K562 (cell line): ENCODE data around the gene ACOD1. TPM values are rescaled to one million over a fixed set of nuclear protein-coding genes. Genes with fewer than 3 reads are reported as not detected.

Source experiments
- ATAC-seq: fragments of 200-7000 bp; cut with Tn5 transposase; 3 replicates; pipeline ENCODE4 v1.9.1; 2020; ENCODE audit warnings: moderate library complexity
- BruUV-seq: library from RNA; stranded (reverse); fragments of 400-500 nt; replicated peaks from 2 replicates; lab custom pipeline; 2021; lab: Mats Ljungman, UMichigan
- CTCF ChIA-PET: fragments of 300-600 bp; formaldehyde crosslinking; extraction: SDS; loops from one replicate; lab custom pipeline; 2021; ENCODE audit warnings: low intra/inter-chr PET ratio; lab: Yijun Ruan, JAX
- POLR2A ChIA-PET: fragments of 300-600, 350-650 bp; sonication (Branson Sonifier 250); formaldehyde crosslinking; extraction: SDS; loops from one replicate; lab custom pipeline; 2021; ENCODE audit warnings: antibody characterized with exemption, inconsistent platforms; lab: Yijun Ruan, JAX
- DNase-seq, 4 experiments: peaks; one replicate each; pipeline versions ENCODE4 v3.0.0 to v3.0.0-alpha.2; 2011 to 2018; ENCODE audit warnings: low spot score in 3 of 4, mixed read lengths in 3 of 4; ENCODE audit errors: extremely low read depth in 1 of 4
- FAIRE-seq: peaks from 2 replicates; lab custom pipeline; 2011; peaks lifted over from hg19 to GRCh38; lab: Jason Lieb, UNC
- H2AFZ ChIP-seq: 2 replicates; pipeline ENCODE4 v1.6.0; 2011; ENCODE audit warnings: low read depth, low read length, control low read depth, inconsistent platforms
- H3K27ac ChIP-seq: fragments of 200-600 bp; 3 replicates; pipeline ENCODE4 v1.8.0; 2011; ENCODE audit warnings: low read depth, mild to moderate bottlenecking, control low read depth, inconsistent platforms, low read length, moderate library complexity, mixed read lengths; ENCODE audit errors: extremely low read depth
- H3K27me3 ChIP-seq, 2 experiments: fragments of 300-600 bp in 1 of 2; 2 replicates in 1 of 2; 3 replicates in 1 of 2; pipeline versions ENCODE4 v1.6.0 to v1.8.0; 2011; ENCODE audit warnings: inconsistent platforms in 2 of 2, low read length in 2 of 2, mild to moderate bottlenecking in 1 of 2, mixed read lengths in 1 of 2, moderate library complexity in 1 of 2; ENCODE audit not compliant: control insufficient read depth in 2 of 2, insufficient read depth in 2 of 2
- H3K36me3 ChIP-seq: fragments of 300-600 bp; 3 replicates; pipeline ENCODE4 v1.8.0; 2011; ENCODE audit warnings: mild to moderate bottlenecking, low read length, inconsistent platforms; ENCODE audit not compliant: control insufficient read depth, insufficient read depth
- H3K4me1 ChIP-seq, 2 experiments: fragments of 200-600 bp in 1 of 2; replicated peaks in 1 of 2; 2 replicates in 1 of 2; 3 replicates in 1 of 2; pipeline versions ENCODE4 v1.5.1 to v1.8.0; 2011; ENCODE audit warnings: inconsistent platforms in 2 of 2, low read length in 2 of 2, mild to moderate bottlenecking in 1 of 2, mixed read lengths in 1 of 2, moderate library complexity in 1 of 2; ENCODE audit not compliant: control insufficient read depth in 2 of 2, insufficient read depth in 2 of 2
- H3K4me2 ChIP-seq: 2 replicates; pipeline ENCODE4 v1.6.1; 2011; ENCODE audit warnings: low read length, control low read depth, inconsistent platforms, mixed read lengths; ENCODE audit not compliant: insufficient read depth
- H3K4me3 ChIP-seq: fragments of 200-600 bp; sonication (generic), shearing (Covaris generic); 2 replicates; pipeline ENCODE4 v1.5.1; 2016; ENCODE audit warnings: control low read depth, inconsistent platforms
- H3K79me2 ChIP-seq: fragments of 200-600 bp; 3 replicates; pipeline ENCODE4 v1.8.0; 2011; ENCODE audit warnings: low read length, inconsistent platforms; ENCODE audit not compliant: control insufficient read depth, insufficient read depth
- H3K9ac ChIP-seq, 2 experiments: 2 replicates each; pipeline versions ENCODE4 v1.6.0 to v1.6.1; 2011; ENCODE audit warnings: low read depth in 2 of 2, low read length in 2 of 2, control low read depth in 1 of 2, inconsistent platforms in 1 of 2, mild to moderate bottlenecking in 1 of 2, mixed read lengths in 1 of 2; ENCODE audit not compliant: insufficient read depth in 1 of 2
- H3K9me1 ChIP-seq: one replicate; pipeline ENCODE4 v1.6.0; 2011; ENCODE audit warnings: inconsistent platforms, mild to moderate bottlenecking, low read length, moderate library complexity; ENCODE audit not compliant: control insufficient read depth, insufficient read depth
- H3K9me3 ChIP-seq: replicated peaks from 2 replicates; pipeline ENCODE4 v1.5.1; 2011; ENCODE audit warnings: low read depth, low read length, inconsistent platforms; ENCODE audit not compliant: control insufficient read depth, insufficient read depth
- H4K20me1 ChIP-seq: replicated peaks from 2 replicates; pipeline ENCODE4 v1.6.1; 2011; ENCODE audit warnings: low read length, inconsistent platforms, mixed read lengths; ENCODE audit not compliant: control insufficient read depth, insufficient read depth
- BHLHE40 ChIP-seq: IDR thresholded peaks from 2 replicates; pipeline ENCODE4 v1.6.1; 2011; ENCODE audit warnings: low read length, improper control_type of control experiment
- GABPB1 ChIP-seq: sonication (generic); formaldehyde crosslinking; IDR thresholded peaks from 2 replicates; pipeline ENCODE4 v1.8.0; 2022; ENCODE audit warnings: mild to moderate bottlenecking, missing genetic modification reagents
- GTF2E2 ChIP-seq: fragments of 200-800 bp; sonication (Bioruptor generic); IDR thresholded peaks from 2 replicates; pipeline ENCODE4 v1.6.1; 2016; ENCODE audit warnings: missing genetic modification characterization, missing compliant biosample characterization
- KAT7 ChIP-seq: sonication (generic); formaldehyde crosslinking; IDR thresholded peaks from 2 replicates; pipeline ENCODE4 v1.8.0; 2022; ENCODE audit warnings: missing genetic modification reagents, mild to moderate bottlenecking, borderline replicate concordance
- MCM3 ChIP-seq: fragments of 450-650 bp; IDR thresholded peaks from 2 replicates; pipeline ENCODE4 v1.6.1; 2016
- MTF1 ChIP-seq: fragments of 250-450 bp; sonication (Bioruptor Pico); IDR thresholded peaks from 2 replicates; pipeline ENCODE4 v1.9.0; 2021; ENCODE audit warnings: moderate library complexity, mild to moderate bottlenecking, inconsistent platforms, borderline replicate concordance
- NRF1 ChIP-seq, 2 experiments: fragments of 450-650 bp; IDR thresholded peaks in 1 of 2; conservative IDR thresholded peaks in 1 of 2; 2 replicates each; pipeline ENCODE4 v1.6.1; 2014; ENCODE audit warnings: mild to moderate bottlenecking in 2 of 2
- PTTG1 ChIP-seq: fragments of 450-650 bp; IDR thresholded peaks from 2 replicates; pipeline ENCODE4 v1.6.1; 2016; ENCODE audit warnings: low read depth, mild to moderate bottlenecking, missing genetic modification characterization, missing compliant biosample characterization
- RBBP5 ChIP-seq: fragments of 200-600 bp; sonication (generic); IDR thresholded peaks from 2 replicates; pipeline ENCODE4 v1.6.1; 2012; ENCODE audit warnings: borderline replicate concordance, mild to moderate bottlenecking, low read length, control low read depth, inconsistent platforms; ENCODE audit not compliant: insufficient read depth, poor library complexity, severe bottlenecking
- SIN3A ChIP-seq, 2 experiments: fragments of 150-350 bp in 1 of 2; IDR thresholded peaks; 2 replicates each; pipeline ENCODE4 v1.6.1; 2011 to 2016; ENCODE audit warnings: borderline replicate concordance in 2 of 2, low read depth in 2 of 2, low read length in 2 of 2, mild to moderate bottlenecking in 2 of 2, moderate library complexity in 2 of 2; ENCODE audit not compliant: control insufficient read depth in 1 of 2
- SUPT5H ChIP-seq: fragments of 450-650 bp; IDR thresholded peaks from 2 replicates; pipeline ENCODE4 v1.6.1; 2016
- TFAM ChIP-seq: fragments of 250-450 bp; sonication (Bioruptor Pico); conservative IDR thresholded peaks from 2 replicates; pipeline ENCODE4 v1.5.0; 2021; ENCODE audit warnings: mild to moderate bottlenecking, moderate library complexity
- XRCC3 ChIP-seq: fragments of 450-650 bp; IDR thresholded peaks from 2 replicates; pipeline ENCODE4 v1.6.1; 2017; ENCODE audit warnings: mild to moderate bottlenecking, moderate library complexity
- ZFPM2 ChIP-seq: fragments of 250-450 bp; sonication (Bioruptor Pico); IDR thresholded peaks from 2 replicates; pipeline ENCODE4 v1.5.1; 2022; ENCODE audit warnings: mild to moderate bottlenecking
- ZNF354B ChIP-seq: fragments of 250-450 bp; sonication (Bioruptor Pico); IDR thresholded peaks from 2 replicates; pipeline ENCODE4 v1.4.0; 2020
- ZNF436 ChIP-seq: fragments of 250-450, 450-650 bp; sonication (Bioruptor Pico); formaldehyde crosslinking; IDR thresholded peaks from 2 replicates; pipeline ENCODE4 v1.7.0; 2020; ENCODE audit warnings: mild to moderate bottlenecking
- ZNF766 ChIP-seq: fragments of 200-800 bp; sonication (Bioruptor generic); conservative IDR thresholded peaks from 2 replicates; pipeline ENCODE4 v1.6.1; 2016; ENCODE audit warnings: missing genetic modification characterization, missing compliant biosample characterization
- ZSCAN32 ChIP-seq: fragments of 450-650 bp; formaldehyde crosslinking; IDR thresholded peaks from 2 replicates; pipeline ENCODE4 v1.4.0; 2020; ENCODE audit warnings: mild to moderate bottlenecking, moderate library complexity
- WGBS: fragments of 100-300 bp; shearing (Covaris generic); methylation state at CpG from one replicate; pipeline ENCODE4 v1.1.6; 2016; ENCODE audit warnings: low coverage, mixed read lengths; ENCODE audit not compliant: insufficient coverage; ENCODE audit errors: missing lambda C conversion rate; 5-methylcytosine and 5-hydroxymethylcytosine counted together
- in situ Hi-C: fragments of 300-500 bp; cut with MboI; formaldehyde crosslinking; loops from 4 replicates; pipeline ENCODE4 v1.15.0; 2018; ENCODE audit warnings: inconsistent platforms, mixed read lengths
- intact Hi-C: fragments of 100-400 bp; cut with micrococcal nuclease; formaldehyde crosslinking; loops from 2 replicates; pipeline ENCODE4 v1.14.2; 2022
- polyA plus RNA-seq, 8 experiments: library from polyadenylated mRNA; depleted of rRNA in 4 of 8; stranded (reverse) in 5 of 8; unstranded in 3 of 8; fragments of >200 nt; fragmentation: Nextera tagmentation in 2 of 8; fragmentation: Illumina TruSeq in 1 of 8; extraction: Ambion mirVana in 2 of 8; extraction: Trizol in 1 of 8; gene quantifications; 2 replicates each; pipeline versions ENCODE4 v1.2.1 to v1.2.3, GENCODE V29; 2011 to 2014; ENCODE audit warnings: inconsistent platforms in 1 of 8, missing spikeins in 1 of 8
- total RNA-seq, 7 experiments: library from RNA; depleted of rRNA in 6 of 7; stranded (reverse); fragments of >200 nt in 6 of 7; fragmentation: Illumina TruSeq in 2 of 7; extraction: Trizol in 2 of 7; gene quantifications; 2 replicates each; pipeline versions ENCODE4 v1.2.1 to v1.2.3, GENCODE V29; 2011 to 2021; ENCODE audit warnings: low replicate concordance in 1 of 7
- TF ChIP-seq, protein P1 (sequence below): fragments of 250-450 bp; sonication (Bioruptor Pico); IDR thresholded peaks from 2 replicates; pipeline ENCODE4 v1.5.1; 2021; ENCODE audit warnings: mild to moderate bottlenecking
- TF ChIP-seq, protein P2 (sequence below): fragments of 450-650 bp; IDR thresholded peaks from 2 replicates; pipeline ENCODE4 v1.7.1; 2018; ENCODE audit warnings: mild to moderate bottlenecking, low read depth; ENCODE audit not compliant: partially characterized antibody

The ACOD1 gene
- total and polyA plus RNA-seq, 9 of the 15 experiments (the other 6 are each of a cell fraction or from before 2014, with no cell fraction given) = not detected

DNA sequence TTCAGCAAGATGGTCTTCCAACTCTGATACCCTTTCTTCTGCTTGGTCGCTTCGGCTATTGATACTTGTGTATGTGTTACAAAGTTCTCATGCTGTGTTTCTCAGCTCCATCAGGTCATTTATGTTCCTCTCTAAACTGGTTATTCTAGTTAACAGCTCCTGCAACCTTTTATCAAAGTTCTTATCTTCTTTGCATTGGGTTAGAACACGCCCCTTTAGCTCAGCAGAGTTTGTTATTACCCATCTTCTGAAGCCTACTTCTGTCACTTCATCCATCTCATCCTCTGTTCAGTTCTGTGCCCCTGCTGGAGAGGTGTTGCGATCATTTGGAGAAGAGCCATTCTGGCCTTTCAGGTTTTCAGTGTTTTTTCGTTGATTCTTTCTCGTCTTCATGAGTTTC lies 18.7 kb downstream of the ACOD1 start (continued):
- TF ChIP-seq SIN3A (IDR thresholded peaks at IDR 0.05; ENCODE audit: borderline replicate concordance in 2 of 2, control insufficient read depth in 1 of 2, low read depth in 2 of 2, low read length in 2 of 2) (no peak), SUPT5H (no peak), MTF1 (CRISPR knock-in tag) (no peak), NRF1 (conservative IDR thresholded peaks at IDR 0.05 in 1 of 2, IDR thresholded peaks at IDR 0.05 in 1 of 2) (no peak)

DNA sequence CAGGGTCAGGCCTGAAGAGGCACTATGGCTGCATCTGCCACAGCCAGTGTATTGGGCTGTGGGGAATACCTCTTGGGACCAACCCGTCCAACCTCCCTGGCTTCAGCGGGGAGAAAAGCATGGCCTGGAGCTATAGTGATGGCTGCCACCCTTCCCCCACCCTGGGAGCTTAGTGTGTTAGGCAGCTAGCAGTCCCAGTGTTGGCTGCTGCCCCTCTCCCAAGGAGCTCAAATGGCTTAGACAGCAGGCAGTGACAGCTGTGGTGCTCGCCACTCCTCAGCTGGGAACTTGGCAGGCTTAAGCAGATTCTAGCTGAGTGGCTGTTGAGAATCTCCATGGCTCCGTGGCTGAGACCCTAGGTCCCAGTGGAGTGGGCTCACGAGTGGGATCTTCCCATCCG lies 19.7 kb downstream of the ACOD1 start:
- POLR2A ChIA-PET = no interaction called here
- CTCF ChIA-PET = no interaction called here
- Histone ChIP-seq H3K9ac (no peak overlapping the region), H2AFZ (no peak overlapping the region), H3K9me3 (no peaks in the 10 kb centered on the region), H3K27me3 (peaks cover 0 to 12% of the 10 kb centered on the region in 2 experiments; a peak in 2 of 5 replicates), H3K4me1 (no peaks in the 10 kb centered on the region), H3K27ac (no peak overlapping the region), H3K9me1 (no peaks in the 10 kb centered on the region), H3K4me2 (no peak overlapping the region), H3K36me3 (no peaks in the 10 kb centered on the region), H3K79me2 (no peaks in the 10 kb centered on the region), H3K4me3 (no peak overlapping the region), H4K20me1 (no peaks in the 10 kb centered on the region)
- FAIRE-seq (no peak), ATAC-seq (no peak), DNase-seq (no peak)
- no TSS peak for BruUV-seq
- 0% methylated on average over 4 of the region's 6 CpGs for WGBS
- in situ Hi-C loops (no loop called here), intact Hi-C loops (no loop called here)
- TF ChIP-seq, protein P1, sequence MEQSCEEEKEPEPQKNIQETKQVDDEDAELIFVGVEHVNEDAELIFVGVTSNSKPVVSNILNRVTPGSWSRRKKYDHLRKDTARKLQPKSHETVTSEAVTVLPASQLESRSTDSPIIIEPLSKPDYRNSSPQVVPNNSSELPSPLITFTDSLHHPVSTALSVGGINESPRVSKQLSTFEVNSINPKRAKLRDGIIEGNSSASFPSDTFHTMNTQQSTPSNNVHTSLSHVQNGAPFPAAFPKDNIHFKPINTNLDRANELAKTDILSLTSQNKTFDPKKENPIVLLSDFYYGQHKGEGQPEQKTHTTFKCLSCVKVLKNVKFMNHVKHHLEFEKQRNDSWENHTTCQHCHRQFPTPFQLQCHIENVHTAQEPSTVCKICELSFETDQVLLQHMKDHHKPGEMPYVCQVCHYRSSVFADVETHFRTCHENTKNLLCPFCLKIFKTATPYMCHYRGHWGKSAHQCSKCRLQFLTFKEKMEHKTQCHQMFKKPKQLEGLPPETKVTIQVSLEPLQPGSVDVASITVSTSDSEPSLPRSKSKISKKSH (CRISPR knock-in tag) = no peak
- no peak for TF ChIP-seq ZFPM2 (CRISPR knock-in tag)
- no peak for TF ChIP-seq KAT7
- no peak for TF ChIP-seq XRCC3
- no peak for TF ChIP-seq RBBP5
- TF ChIP-seq PTTG1 (tag) = no peak
- no peak for TF ChIP-seq MCM3
- no peak for TF ChIP-seq GTF2E2
- no peak for TF ChIP-seq TFAM (CRISPR knock-in tag)
- no peak for TF ChIP-seq ZNF436 (CRISPR knock-in tag)
- no peak for TF ChIP-seq GABPB1 (CRISPR knock-in tag)
- no peak for TF ChIP-seq ZNF766
- TF ChIP-seq, protein P2, sequence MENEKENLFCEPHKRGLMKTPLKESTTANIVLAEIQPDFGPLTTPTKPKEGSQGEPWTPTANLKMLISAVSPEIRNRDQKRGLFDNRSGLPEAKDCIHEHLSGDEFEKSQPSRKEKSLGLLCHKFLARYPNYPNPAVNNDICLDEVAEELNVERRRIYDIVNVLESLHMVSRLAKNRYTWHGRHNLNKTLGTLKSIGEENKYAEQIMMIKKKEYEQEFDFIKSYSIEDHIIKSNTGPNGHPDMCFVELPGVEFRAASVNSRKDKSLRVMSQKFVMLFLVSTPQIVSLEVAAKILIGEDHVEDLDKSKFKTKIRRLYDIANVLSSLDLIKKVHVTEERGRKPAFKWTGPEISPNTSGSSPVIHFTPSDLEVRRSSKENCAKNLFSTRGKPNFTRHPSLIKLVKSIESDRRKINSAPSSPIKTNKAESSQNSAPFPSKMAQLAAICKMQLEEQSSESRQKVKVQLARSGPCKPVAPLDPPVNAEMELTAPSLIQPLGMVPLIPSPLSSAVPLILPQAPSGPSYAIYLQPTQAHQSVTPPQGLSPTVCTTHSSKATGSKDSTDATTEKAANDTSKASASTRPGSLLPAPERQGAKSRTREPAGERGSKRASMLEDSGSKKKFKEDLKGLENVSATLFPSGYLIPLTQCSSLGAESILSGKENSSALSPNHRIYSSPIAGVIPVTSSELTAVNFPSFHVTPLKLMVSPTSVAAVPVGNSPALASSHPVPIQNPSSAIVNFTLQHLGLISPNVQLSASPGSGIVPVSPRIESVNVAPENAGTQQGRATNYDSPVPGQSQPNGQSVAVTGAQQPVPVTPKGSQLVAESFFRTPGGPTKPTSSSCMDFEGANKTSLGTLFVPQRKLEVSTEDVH = no peak
- TF ChIP-seq ZNF354B (CRISPR knock-in tag) = no peak
- no peak for TF ChIP-seq ZSCAN32
- TF ChIP-seq BHLHE40 = no peak
